ENCODE measurements around the gene DLAT.

DLAT gene

GRCh38 chr11:111999111-111999510 is 26.1 kb upstream of the DLAT start:
- Histone ChIP-seq H3K9me2 (replicated peaks; ENCODE audit: low read depth, low read length) (no peaks in the 10 kb centered on the region), H3K4me2 (ENCODE audit: low read depth, low read length, poor library complexity, severe bottlenecking) (no peak overlapping the region), H3K79me2 (ENCODE audit: insufficient read depth, low read length) (no peaks in the 10 kb centered on the region), H3K9ac (ENCODE audit: low read depth, low read length, poor library complexity, severe bottlenecking) (no peak overlapping the region), H2AFZ (ENCODE audit: low read length) (no peak overlapping the region), H3K9me3 (ENCODE audit: insufficient read depth, low read depth, low read length) (no peaks in the 10 kb centered on the region), H3K4me3 (ENCODE audit: low read length, poor library complexity, severe bottlenecking) (no peak overlapping the region), H3K4me1 (ENCODE audit: insufficient read depth, low read length, poor library complexity, severe bottlenecking) (no peaks in the 10 kb centered on the region), H4K20me1 (ENCODE audit: insufficient read depth, low read length, poor library complexity, severe bottlenecking) (no peaks in the 10 kb centered on the region), H3K27me3 (ENCODE audit: insufficient read depth, low read length, poor library complexity, severe bottlenecking) (no peaks in the 10 kb centered on the region), H3K36me3 (ENCODE audit: insufficient read depth, low read length) (peaks cover 3% of the 10 kb centered on the region; the same call in 1 of the 2 replicates), H3F3A (ENCODE audit: low read depth) (no peaks in the 10 kb centered on the region)
- TF ChIP-seq CTCF (conservative IDR thresholded peaks at IDR 0.05; ENCODE audit: low read length) = no peak
- TF ChIP-seq EZH2phosphoT487 (IDR thresholded peaks at IDR 0.05; ENCODE audit: borderline replicate concordance) = no peak

- H3K4me1 ChIP-seq (ENCODE audit: insufficient read depth, low read length, poor library complexity, severe bottlenecking) = no peaks in the 10 kb centered on the region
- no peaks in the 10 kb centered on the region for H3F3A ChIP-seq (ENCODE audit: low read depth)
- H3K9ac ChIP-seq (ENCODE audit: low read depth, low read length, poor library complexity, severe bottlenecking) = no peak overlapping the region
- no peaks in the 10 kb centered on the region for H3K27me3 ChIP-seq (ENCODE audit: insufficient read depth, low read length, poor library complexity, severe bottlenecking)
- H3K9me3 ChIP-seq (ENCODE audit: insufficient read depth, low read depth, low read length) = no peaks in the 10 kb centered on the region
- no peak overlapping the region for H2AFZ ChIP-seq (ENCODE audit: low read length)
- no peaks in the 10 kb centered on the region for H4K20me1 ChIP-seq (ENCODE audit: insufficient read depth, low read length, poor library complexity, severe bottlenecking)
- no peak overlapping the region for H3K4me2 ChIP-seq (ENCODE audit: low read depth, low read length, poor library complexity, severe bottlenecking)
- H3K79me2 ChIP-seq (ENCODE audit: insufficient read depth, low read length) = no peaks in the 10 kb centered on the region
- H3K4me3 ChIP-seq (ENCODE audit: low read length, poor library complexity, severe bottlenecking) = no peak overlapping the region
- no peaks in the 10 kb centered on the region for H3K9me2 ChIP-seq (replicated peaks; ENCODE audit: low read depth, low read length)
- TF ChIP-seq EZH2phosphoT487 (IDR thresholded peaks at IDR 0.05; ENCODE audit: borderline replicate concordance) = no peak
- TF ChIP-seq CTCF (conservative IDR thresholded peaks at IDR 0.05; ENCODE audit: low read length) = no peak
- H3K36me3 ChIP-seq (ENCODE audit: insufficient read depth, low read length) = no peaks in the 10 kb centered on the region
Observed at GRCh38 chr11:112000703-112001102, 24.5 kb upstream of the DLAT start.

GRCh38 chr11:112002491-112003216 is 22.6 kb upstream of the DLAT start:
- Histone ChIP-seq H3K4me2 (ENCODE audit: low read depth, low read length, poor library complexity, severe bottlenecking) (no peak overlapping the region), H3K9me3 (ENCODE audit: insufficient read depth, low read depth, low read length) (no peaks in the 10 kb centered on the region), H3K9me2 (replicated peaks; ENCODE audit: low read depth, low read length) (no peaks in the 10 kb centered on the region), H3K9ac (ENCODE audit: low read depth, low read length, poor library complexity, severe bottlenecking) (no peak overlapping the region), H3K79me2 (ENCODE audit: insufficient read depth, low read length) (no peaks in the 10 kb centered on the region), H3K27me3 (ENCODE audit: insufficient read depth, low read length, poor library complexity, severe bottlenecking) (no peaks in the 10 kb centered on the region), H3K4me3 (ENCODE audit: low read length, poor library complexity, severe bottlenecking) (no peak overlapping the region), H3K4me1 (ENCODE audit: insufficient read depth, low read length, poor library complexity, severe bottlenecking) (no peaks in the 10 kb centered on the region), H3K36me3 (ENCODE audit: insufficient read depth, low read length) (no peaks in the 10 kb centered on the region), H3F3A (ENCODE audit: low read depth) (no peaks in the 10 kb centered on the region), H2AFZ (ENCODE audit: low read length) (no peak overlapping the region; the same call in 1 of the 2 replicates), H4K20me1 (ENCODE audit: insufficient read depth, low read length, poor library complexity, severe bottlenecking) (no peaks in the 10 kb centered on the region)
- TF ChIP-seq EZH2phosphoT487 (IDR thresholded peaks at IDR 0.05; ENCODE audit: borderline replicate concordance) (no peak), CTCF (conservative IDR thresholded peaks at IDR 0.05; ENCODE audit: low read length) (no peak)

Data from Loucy (cell line).